NK-92 (cell line): ENCODE data around the gene ARHGAP29.

Experiments used
- DNase-seq: peaks from one replicate; lab custom pipeline; 2025; ENCODE audit not compliant: unreplicated experiment; lab: John Stamatoyannopoulos, UW

Gene ARHGAP29

GRCh38 chr1:94124538-94124937 lies 112.8 kb downstream of the ARHGAP29 start:
- no peak for DNase-seq

GRCh38 chr1:94122201-94122970 lies 115.0 kb downstream of the ARHGAP29 start:
- DNase-seq = no peak
